HUES48 (cell line): ENCODE measurements around the gene PGAP2.
"Not testable (repeated sequence)": the region's sequence is repeated elsewhere in the genome, so short reads cannot be mapped to it uniquely, and the experiment has no call there.

Source experiments
- H3K27ac ChIP-seq: one replicate; pipeline ENCODE4 v1.7.0; 2013; ENCODE audit warnings: low read depth, low read length, inconsistent platforms
- H3K27me3 ChIP-seq: 2 replicates; pipeline ENCODE4 v1.6.1; 2013; ENCODE audit warnings: mild to moderate bottlenecking, low read length; ENCODE audit not compliant: control insufficient read depth, insufficient read depth
- H3K36me3 ChIP-seq: 2 replicates; pipeline ENCODE4 v1.6.1; 2013; ENCODE audit warnings: low read length; ENCODE audit not compliant: control insufficient read depth, insufficient read depth
- H3K4me1 ChIP-seq: 2 replicates; pipeline ENCODE4 v1.6.1; 2013; ENCODE audit warnings: mild to moderate bottlenecking, low read length; ENCODE audit not compliant: control insufficient read depth, insufficient read depth
- H3K4me3 ChIP-seq: 2 replicates; pipeline ENCODE4 v1.5.1; 2013; ENCODE audit warnings: mild to moderate bottlenecking, low read depth, low read length
- H3K9ac ChIP-seq: 2 replicates; pipeline ENCODE4 v1.6.1; 2013; ENCODE audit warnings: mild to moderate bottlenecking, low read depth, low read length, moderate library complexity
- H3K9me3 ChIP-seq: 2 replicates; pipeline ENCODE4 v1.6.1; 2013; ENCODE audit warnings: low read length; ENCODE audit not compliant: control insufficient read depth, insufficient read depth

PGAP2 gene

GRCh38 chr11:3808861-3809623 lies 682 bp downstream of the PGAP2 start:
- peaks cover 2% of the 10 kb centered on the region for H3K4me1 ChIP-seq
- peak overlapping the region; percentile 84 for H3K4me3 ChIP-seq
- no peaks in the 10 kb centered on the region for H3K27me3 ChIP-seq
- peak overlapping the region; percentile 58; the same call in 1 of the 2 replicates for H3K9ac ChIP-seq
- H3K27ac ChIP-seq, result peak overlapping the region; percentile 78
- no peaks in the 10 kb centered on the region; the same call in 1 of the 2 replicates for H3K36me3 ChIP-seq
- H3K9me3 ChIP-seq, result no peaks in the 10 kb centered on the region

- Histone ChIP-seq H3K9me3 (no peaks in the 10 kb centered on the region), H3K4me1 (peaks cover 2% of the 10 kb centered on the region), H3K36me3 (no peaks in the 10 kb centered on the region; the same call in 1 of the 2 replicates), H3K27ac (no peak overlapping the region), H3K27me3 (no peaks in the 10 kb centered on the region), H3K4me3 (no peak overlapping the region), H3K9ac (no peak overlapping the region)
These were observed 1.2 kb downstream of the PGAP2 start for GRCh38 chr11:3809624-3809928.

- Histone ChIP-seq H3K36me3 (no peaks in the 10 kb centered on the region; the same call in 1 of the 2 replicates), H3K9me3 (no peaks in the 10 kb centered on the region), H3K27ac (no peak overlapping the region), H3K27me3 (no peaks in the 10 kb centered on the region), H3K4me1 (peaks cover 2% of the 10 kb centered on the region), H3K9ac (no peak overlapping the region), H3K4me3 (no peak overlapping the region)
These were observed 2.1 kb downstream of the PGAP2 start for GRCh38 chr11:3810446-3810845.

GRCh38 chr11:3810951-3811350 lies 2.6 kb downstream of the PGAP2 start:
- Histone ChIP-seq H3K27me3 (no peaks in the 10 kb centered on the region), H3K4me3 (no peak overlapping the region), H3K27ac (no peak overlapping the region), H3K4me1 (peaks cover 2% of the 10 kb centered on the region), H3K36me3 (no peaks in the 10 kb centered on the region; the same call in 1 of the 2 replicates), H3K9me3 (no peaks in the 10 kb centered on the region), H3K9ac (no peak overlapping the region)

GRCh38 chr11:3814832-3815231 lies 6.5 kb downstream of the PGAP2 start:
- not testable (repeated sequence) for H3K27me3 ChIP-seq, H3K9me3 ChIP-seq, H3K4me1 ChIP-seq, H3K27ac ChIP-seq, H3K36me3 ChIP-seq, H3K9ac ChIP-seq, H3K4me3 ChIP-seq

GRCh38 chr11:3815845-3816244 lies 7.5 kb downstream of the PGAP2 start:
- Histone ChIP-seq H3K9ac (no peak overlapping the region), H3K4me1 (0 out of 2 replicates have a peak, but pooled peaks cover 2% of the 10 kb centered on the region), H3K4me3 (no peak overlapping the region), H3K27ac (no peak overlapping the region), H3K36me3 (peaks cover 5% of the 10 kb centered on the region; the same call in 1 of the 2 replicates), H3K9me3 (no peaks in the 10 kb centered on the region), H3K27me3 (no peaks in the 10 kb centered on the region)

- Histone ChIP-seq H3K27ac (no peak overlapping the region), H3K9ac (no peak overlapping the region), H3K36me3 (peaks cover 5% of the 10 kb centered on the region; the same call in 1 of the 2 replicates), H3K9me3 (no peaks in the 10 kb centered on the region), H3K4me3 (no peak overlapping the region), H3K27me3 (no peaks in the 10 kb centered on the region), H3K4me1 (0 out of 2 replicates have a peak, but pooled peaks cover 2% of the 10 kb centered on the region)
These were observed 8.3 kb downstream of the PGAP2 start for GRCh38 chr11:3816673-3817072.

GRCh38 chr11:3817181-3817800 lies 8.9 kb downstream of the PGAP2 start:
- no peaks in the 10 kb centered on the region for H3K27me3 ChIP-seq
- H3K36me3 ChIP-seq, result peaks cover 5% of the 10 kb centered on the region; the same call in 1 of the 2 replicates
- no peaks in the 10 kb centered on the region for H3K9me3 ChIP-seq
- 0 out of 2 replicates have a peak, but pooled peaks cover 2% of the 10 kb centered on the region for H3K4me1 ChIP-seq
- H3K4me3 ChIP-seq, result no peak overlapping the region
- H3K9ac ChIP-seq, result no peak overlapping the region
- no peak overlapping the region for H3K27ac ChIP-seq

GRCh38 chr11:3820971-3821370 lies 12.6 kb downstream of the PGAP2 start:
- H3K4me1 ChIP-seq, result peaks cover 13% of the 10 kb centered on the region
- no peaks in the 10 kb centered on the region for H3K9me3 ChIP-seq
- H3K27ac ChIP-seq, result no peak overlapping the region

GRCh38 chr11:3822312-3822711 lies 14.0 kb downstream of the PGAP2 start:
- Histone ChIP-seq H3K36me3 (peaks cover 24% of the 10 kb centered on the region), H3K9me3 (no peaks in the 10 kb centered on the region), H3K4me1 (peaks cover 24% of the 10 kb centered on the region), H3K4me3 (no peak overlapping the region), H3K27me3 (no peaks in the 10 kb centered on the region), H3K9ac (no peak overlapping the region), H3K27ac (no peak overlapping the region)

More at GRCh38 chr11:3820971-3821370, 12.6 kb downstream of the PGAP2 start:
- Histone ChIP-seq H3K9ac (no peak overlapping the region), H3K4me3 (no peak overlapping the region), H3K27me3 (no peaks in the 10 kb centered on the region), H3K36me3 (peaks cover 17% of the 10 kb centered on the region)

GRCh38 chr11:3823303-3823702 lies 14.9 kb downstream of the PGAP2 start:
- peaks cover 28% of the 10 kb centered on the region for H3K36me3 ChIP-seq
- no peak overlapping the region for H3K27ac ChIP-seq

More at GRCh38 chr11:3823303-3823702, 14.9 kb downstream of the PGAP2 start:
- no peak overlapping the region for H3K4me3 ChIP-seq
- no peaks in the 10 kb centered on the region for H3K9me3 ChIP-seq
- no peak overlapping the region for H3K9ac ChIP-seq
- H3K27me3 ChIP-seq, result no peaks in the 10 kb centered on the region
- peaks cover 33% of the 10 kb centered on the region for H3K4me1 ChIP-seq
